ENCODE measurements around the gene C9orf50.

The C9orf50 gene

GRCh38 chr9:129631674-129632129 is 10.8 kb upstream of the C9orf50 start:
- no peak for DNase-seq (ENCODE audit: low spot score)

GRCh38 chr9:129630967-129631673 is 10.2 kb upstream of the C9orf50 start:
- no peak for DNase-seq (ENCODE audit: low spot score)

GRCh38 chr9:129629251-129629820 is 8.4 kb upstream of the C9orf50 start:
- DNase-seq (ENCODE audit: low spot score) = no peak

GRCh38 chr9:129628709-129629108 is 7.8 kb upstream of the C9orf50 start:
- no peak for DNase-seq (ENCODE audit: low spot score)

GRCh38 chr9:129627556-129628440 is 6.9 kb upstream of the C9orf50 start:
- no peak for DNase-seq (ENCODE audit: low spot score)

- DNase-seq (ENCODE audit: low spot score) = peak; percentile 29
Measured at GRCh38 chr9:129626625-129627284, 5.9 kb upstream of the C9orf50 start.

GRCh38 chr9:129626079-129626624 is 5.3 kb upstream of the C9orf50 start, which contains the start of gene NTMT1:
TSS of gene NTMT1 (plus strand) at chr9:129626163. CDS start at chr9:129632704, 6,541 bp downstream.
- DNase-seq (ENCODE audit: low spot score) = peak; percentile 85

- DNase-seq (ENCODE audit: low spot score) = no peak
Measured at GRCh38 chr9:129624947-129625346, 4.0 kb upstream of the C9orf50 start.

GRCh38 chr9:129624168-129624759 is 3.4 kb upstream of the C9orf50 start:
- peak; percentile 49 for DNase-seq (ENCODE audit: low spot score)

- DNase-seq (ENCODE audit: low spot score) = no peak
Measured at GRCh38 chr9:129623331-129623730, 2.4 kb upstream of the C9orf50 start.

GRCh38 chr9:129619787-129620668 is 873 bp downstream of the C9orf50 start:
- no peak for DNase-seq (ENCODE audit: low spot score)

- DNase-seq (ENCODE audit: low spot score) = no peak
Measured at GRCh38 chr9:129617167-129617566, 3.7 kb downstream of the C9orf50 start.

GRCh38 chr9:129615407-129616285 is 5.3 kb downstream of the C9orf50 start:
- DNase-seq (ENCODE audit: low spot score) = no peak

GRCh38 chr9:129614932-129615331 is 6.0 kb downstream of the C9orf50 start:
- DNase-seq (ENCODE audit: low spot score) = no peak

- DNase-seq (ENCODE audit: low spot score) = no peak
Measured at GRCh38 chr9:129613520-129614175, 7.3 kb downstream of the C9orf50 start.

GRCh38 chr9:129612815-129613519 is 7.9 kb downstream of the C9orf50 start:
- no peak for DNase-seq (ENCODE audit: low spot score)

- DNase-seq (ENCODE audit: low spot score) = no peak
Measured at GRCh38 chr9:129612123-129612522, 8.8 kb downstream of the C9orf50 start.

GRCh38 chr9:129611307-129611800 is 9.5 kb downstream of the C9orf50 start:
- no peak for DNase-seq (ENCODE audit: low spot score)
